ENCODE measurements around the gene FLNC. TPM values are rescaled to one million over a fixed set of nuclear protein-coding genes. Genes with fewer than 3 reads are reported as not detected.

FLNC gene
- polyA plus RNA-seq, 1 donor = 14.9 TPM

DNA sequence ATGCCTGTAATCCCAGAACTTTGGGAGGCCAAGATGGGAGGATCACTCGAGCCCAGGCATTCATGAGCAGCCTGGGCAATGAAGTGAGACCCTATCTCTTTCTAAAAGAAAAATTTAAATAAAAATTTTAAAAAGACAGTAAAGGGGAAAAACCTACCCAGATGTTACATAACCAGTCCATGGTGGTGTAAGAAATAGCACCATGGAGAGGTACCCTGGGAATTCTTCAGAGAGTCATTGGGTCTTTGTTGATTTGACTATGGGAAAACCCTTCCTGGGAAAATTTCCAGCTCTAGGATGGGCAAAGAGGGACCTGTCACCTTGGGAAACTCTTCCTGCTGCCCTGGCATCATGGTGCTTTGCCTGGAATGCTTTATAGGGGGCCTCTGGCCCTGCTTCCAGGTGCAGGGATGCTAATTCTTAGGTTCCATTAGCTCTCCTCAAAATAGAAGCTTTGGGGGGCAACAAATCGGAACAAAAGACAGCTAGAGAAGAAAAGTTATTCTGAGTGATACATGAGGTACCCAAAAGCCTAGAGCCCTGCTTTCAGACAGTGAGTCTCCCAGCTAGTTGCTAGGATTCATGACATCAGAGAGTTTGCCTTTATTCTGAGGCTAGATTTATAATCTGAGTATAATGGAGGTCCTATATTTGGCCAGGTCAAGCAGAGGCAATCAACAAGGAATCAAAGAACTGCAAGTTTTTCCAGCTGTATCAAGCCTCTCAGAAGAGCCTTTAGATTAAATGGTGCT, 28.4 kb upstream of the FLNC start:
- no peak for DNase-seq

DNA sequence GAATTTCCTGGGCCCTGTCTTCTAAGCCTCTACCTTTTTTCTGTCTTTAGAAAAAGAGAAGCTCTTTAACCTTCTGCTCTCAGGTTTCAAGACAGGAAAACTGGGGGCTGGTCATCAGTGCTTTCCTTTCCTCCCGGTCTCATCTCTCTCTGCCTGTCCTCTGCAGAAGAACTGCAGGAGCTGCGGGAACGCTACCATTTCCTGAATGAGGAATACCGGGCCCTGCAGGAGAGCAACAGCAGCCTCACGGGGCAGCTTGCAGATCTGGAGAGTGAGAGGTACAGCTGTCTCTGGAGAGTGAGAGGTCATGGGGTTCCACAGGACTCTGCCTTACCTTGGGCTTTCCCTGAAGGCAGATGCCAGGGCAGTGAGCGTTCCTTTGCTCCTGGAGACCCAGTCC, 25.7 kb upstream of the FLNC start:
- no peak for DNase-seq

- DNase-seq = no peak
Observed at GRCh38 chr7:128805225-128805624, 25.0 kb upstream of the FLNC start.

- no peak for DNase-seq
Observed at GRCh38 chr7:128807191-128807590, 23.0 kb upstream of the FLNC start.

- no peak for DNase-seq
Observed at GRCh38 chr7:128809363-128809762, 20.8 kb upstream of the FLNC start.

DNA sequence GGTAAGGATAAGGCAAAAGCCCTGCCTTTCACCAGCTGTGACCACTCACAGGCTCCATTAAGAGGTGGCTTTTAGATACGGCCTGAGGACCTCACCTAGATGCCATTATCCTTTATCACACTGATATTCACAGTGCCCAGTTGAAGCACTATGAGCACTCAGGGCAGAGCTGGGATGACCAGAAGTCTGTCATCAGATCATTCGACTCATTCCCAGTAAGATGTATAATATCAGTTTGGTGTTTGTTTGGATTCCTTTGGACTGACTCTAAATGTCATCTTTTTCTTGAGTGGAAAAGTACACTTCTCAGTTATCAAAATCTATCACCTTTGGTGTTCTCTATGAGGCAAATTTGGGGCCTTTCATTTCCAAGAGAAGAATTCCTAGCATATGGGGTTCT, 19.7 kb upstream of the FLNC start:
- no peak for DNase-seq

- no peak for DNase-seq
Observed at GRCh38 chr7:128810997-128811396, 19.2 kb upstream of the FLNC start.

GRCh38 chr7:128811631-128812430, 18.4 kb upstream of the FLNC start:
- DNase-seq = no peak

DNA sequence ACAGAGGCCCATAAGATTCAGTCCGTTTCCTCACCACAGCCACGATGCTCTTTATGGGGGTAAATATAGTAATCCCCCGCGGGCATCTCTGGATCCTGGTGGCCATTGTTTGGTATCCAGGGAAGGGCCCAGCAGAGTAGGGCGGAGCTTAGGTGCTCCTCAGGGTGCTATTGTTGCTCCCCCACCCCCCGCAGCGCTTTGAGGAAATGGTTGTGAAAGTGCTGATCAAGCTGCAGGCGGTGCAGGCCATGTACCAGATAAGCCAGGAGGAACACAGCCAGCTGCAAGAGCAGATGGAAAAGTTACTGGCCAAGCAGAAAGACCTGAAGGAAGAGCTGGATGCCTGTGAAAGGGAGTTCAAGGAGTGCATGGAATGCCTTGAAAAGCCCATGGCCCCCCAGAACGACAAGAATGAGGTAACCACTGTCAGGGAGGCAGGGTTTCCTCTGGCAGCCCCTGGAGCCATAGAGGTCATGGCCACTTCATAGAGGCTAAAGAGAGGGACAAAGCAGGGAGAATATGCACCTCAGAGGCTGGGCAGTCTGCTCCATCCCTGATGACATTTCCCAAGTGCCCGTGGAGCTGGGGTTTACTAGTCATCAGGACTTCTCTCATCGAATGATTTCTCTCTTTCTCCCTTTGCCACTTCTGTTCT, 17.6 kb upstream of the FLNC start:
- no peak for DNase-seq

GRCh38 chr7:128814499-128814898, 15.7 kb upstream of the FLNC start:
- DNase-seq = no peak

- DNase-seq = no peak
Observed at GRCh38 chr7:128815289-128815942, 14.8 kb upstream of the FLNC start.

- no peak for DNase-seq
Observed at GRCh38 chr7:128818694-128819093, 11.5 kb upstream of the FLNC start.

DNA sequence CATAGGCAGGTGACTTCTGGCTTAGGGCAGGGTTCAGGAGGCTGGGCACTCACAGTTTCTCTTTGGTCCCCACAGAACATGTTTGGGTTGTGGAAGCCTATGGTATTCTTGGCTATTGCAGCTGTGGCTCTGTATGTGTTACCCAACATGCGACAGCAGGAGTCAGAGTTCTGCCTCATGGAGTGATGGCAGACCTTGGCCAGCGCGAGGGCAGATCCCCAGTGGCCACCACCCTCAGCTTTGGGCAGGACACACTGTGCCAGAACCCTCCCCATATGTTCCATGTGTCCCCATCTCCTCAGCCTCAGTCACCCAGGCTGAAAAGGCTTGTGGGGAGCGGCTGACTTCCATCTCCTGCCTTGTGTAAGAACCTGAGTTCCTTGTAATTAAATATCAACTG, 8.5 kb upstream of the FLNC start:
- no peak for DNase-seq

- DNase-seq = no peak
Observed at GRCh38 chr7:128826512-128826911, 3.7 kb upstream of the FLNC start.

- DNase-seq = no peak
Observed at GRCh38 chr7:128826916-128827247, 3.3 kb upstream of the FLNC start.

DNA sequence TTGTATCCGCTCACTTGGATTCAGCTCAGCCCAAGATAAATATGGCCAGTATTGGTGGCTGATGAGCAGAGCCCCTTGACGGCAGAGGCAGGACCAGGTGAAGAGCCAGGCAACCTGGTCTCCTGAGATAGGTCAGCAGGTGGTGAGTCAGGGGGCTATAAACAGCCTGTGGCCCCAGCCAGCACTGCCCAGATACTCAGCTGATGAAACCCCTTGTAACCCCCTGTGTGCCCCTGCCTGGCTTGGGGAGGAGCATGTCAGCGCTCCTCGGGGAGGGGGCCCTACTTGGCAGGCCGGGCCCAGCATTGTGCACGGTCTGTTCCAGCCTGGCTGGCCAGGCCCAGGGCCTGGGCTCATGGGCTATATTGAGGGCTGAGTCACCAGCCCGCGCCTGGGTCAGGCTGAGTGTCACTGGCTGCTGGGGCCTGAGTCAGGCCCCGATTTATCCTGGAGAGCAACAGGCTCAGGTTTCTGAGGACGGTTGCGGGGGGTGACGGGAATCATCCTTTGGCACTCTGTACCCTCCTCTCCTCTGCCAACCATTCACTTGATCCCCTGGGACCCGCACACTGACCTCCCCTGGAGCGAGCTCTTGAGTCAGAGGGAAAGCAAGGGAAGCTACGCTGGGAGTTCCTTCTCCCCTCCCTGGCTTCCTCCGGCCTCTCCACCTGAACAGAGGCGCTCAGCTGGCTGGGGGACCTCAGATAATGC, 2.8 kb upstream of the FLNC start:
- no peak for DNase-seq

- no peak for DNase-seq
Observed at GRCh38 chr7:128827971-128828711, 2.1 kb upstream of the FLNC start.

- DNase-seq = no peak
Observed at GRCh38 chr7:128829391-128830166, 627 bp upstream of the FLNC start.

DNA sequence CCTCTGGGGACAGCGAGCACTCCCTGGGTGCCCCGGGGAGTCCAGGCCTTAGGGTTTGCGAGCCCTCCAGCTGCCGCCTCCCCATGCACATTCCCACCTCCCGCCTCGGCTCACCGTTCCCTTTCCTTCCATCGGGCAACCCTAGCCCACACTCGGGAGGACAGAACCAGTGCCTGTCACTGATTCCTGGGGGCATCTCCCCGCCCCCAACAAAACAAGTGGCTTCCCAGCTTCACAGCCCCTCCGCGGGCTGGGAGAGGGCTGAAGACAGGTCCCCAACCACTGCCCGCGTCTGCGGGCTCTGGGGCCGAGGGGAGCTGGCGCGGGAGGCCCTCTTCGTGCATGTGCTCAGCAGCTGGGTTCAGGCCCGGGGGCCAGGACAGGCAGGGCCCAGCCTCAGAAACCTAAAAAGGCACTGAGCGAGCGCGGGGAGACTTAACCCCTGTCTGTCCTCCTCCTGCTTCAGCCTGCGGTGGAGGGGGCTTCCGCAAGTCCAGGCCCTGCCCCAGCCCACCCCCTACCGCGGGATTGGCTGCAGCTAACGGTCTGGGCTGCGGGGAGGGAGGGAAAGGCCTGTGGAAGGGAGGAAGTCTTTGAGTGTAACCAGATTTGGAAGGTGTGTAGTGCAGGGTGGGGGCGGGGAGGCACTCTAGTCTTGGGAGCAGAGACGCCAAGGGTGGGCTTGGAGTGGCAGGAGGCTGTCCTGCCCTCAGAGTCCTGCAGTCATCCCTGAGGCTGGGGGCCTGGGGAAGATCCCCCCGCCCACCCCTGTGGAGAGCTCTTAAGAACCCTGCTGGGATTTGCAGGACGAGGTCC, 1.2 kb downstream of the FLNC start:
- no peak for DNase-seq

Data from left kidney (tissue), 2 donors.